HG02623 (cell line): ENCODE results near the gene PHOSPHO2.

Experiments used
- ATAC-seq: cut with Tn5 transposase; IDR thresholded peaks from one replicate; pipeline ENCODE4 v1.9.1; 2021; ENCODE audit warnings: moderate library complexity; ENCODE audit not compliant: unreplicated experiment

Gene PHOSPHO2

DNA sequence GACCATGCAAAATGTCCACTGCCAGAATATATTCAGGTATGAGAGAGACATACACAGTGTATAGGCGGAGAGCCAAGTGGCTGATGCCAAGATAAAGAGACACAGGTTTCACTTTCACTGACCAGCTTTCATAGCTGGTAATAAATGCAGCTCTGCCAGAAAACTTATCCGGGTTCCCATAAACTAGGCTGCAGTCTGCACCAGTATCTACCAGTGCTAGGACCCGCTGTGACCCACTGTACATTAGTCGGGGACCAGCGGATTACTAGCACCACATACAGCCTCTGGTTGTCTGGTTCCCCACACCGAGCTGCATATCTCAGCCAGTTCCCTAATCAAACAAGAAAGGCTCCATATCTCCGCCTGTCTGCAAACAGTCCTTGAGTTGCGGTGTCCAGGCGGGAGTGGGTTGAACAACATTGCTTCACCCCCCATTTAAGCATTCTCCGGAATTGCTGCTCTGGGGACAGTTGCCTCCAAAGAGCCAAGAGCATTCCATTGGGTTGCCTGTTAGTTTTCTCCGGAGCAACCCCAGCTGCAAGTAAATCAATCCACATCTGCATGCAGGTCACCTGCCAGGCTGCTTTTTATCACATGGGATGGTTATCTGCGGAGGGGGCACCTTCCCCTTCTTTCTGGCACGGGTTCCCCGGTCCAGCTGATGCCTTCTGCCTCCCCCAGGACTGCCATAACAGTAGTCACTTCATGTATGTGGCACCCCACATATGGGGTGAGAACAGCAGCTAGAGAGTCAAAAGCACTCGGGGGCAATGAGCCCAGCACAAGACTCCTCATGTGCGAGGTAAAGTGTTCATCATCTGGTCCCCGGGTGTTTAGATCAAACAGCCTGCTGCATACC lies 21.3 kb downstream of the PHOSPHO2 start:
- no peak for ATAC-seq

DNA sequence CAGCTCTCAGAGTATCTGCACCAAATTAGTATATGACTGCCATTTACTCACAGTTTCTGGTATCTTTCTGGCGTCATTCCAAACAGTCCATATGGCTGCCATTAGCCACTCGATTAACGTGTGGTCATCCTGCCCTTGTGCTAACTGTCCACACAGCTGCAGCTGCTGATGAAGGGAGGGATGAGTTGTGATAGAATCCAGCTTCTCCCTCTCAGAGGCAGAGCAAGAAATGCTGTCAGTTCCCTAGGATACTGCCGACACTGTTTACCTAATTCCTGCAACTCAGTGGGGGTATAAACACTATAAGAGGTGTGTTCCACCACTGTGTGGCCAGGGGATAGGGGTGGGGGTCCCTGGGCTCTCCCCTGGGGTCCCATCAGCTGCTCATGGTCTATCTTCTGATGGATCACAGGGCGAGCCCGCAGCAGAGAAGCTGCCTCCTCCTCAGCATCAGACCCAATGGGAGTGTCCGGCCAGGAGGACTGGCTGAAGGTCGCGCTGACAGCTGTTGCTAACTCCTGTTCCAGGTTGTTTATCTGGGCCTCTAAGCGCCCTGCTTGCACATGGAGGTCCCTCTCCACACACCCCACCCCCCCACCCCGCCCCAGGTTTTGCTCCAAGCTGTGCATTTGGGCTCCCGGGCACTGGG lies 22.1 kb downstream of the PHOSPHO2 start:
- no peak for ATAC-seq

DNA sequence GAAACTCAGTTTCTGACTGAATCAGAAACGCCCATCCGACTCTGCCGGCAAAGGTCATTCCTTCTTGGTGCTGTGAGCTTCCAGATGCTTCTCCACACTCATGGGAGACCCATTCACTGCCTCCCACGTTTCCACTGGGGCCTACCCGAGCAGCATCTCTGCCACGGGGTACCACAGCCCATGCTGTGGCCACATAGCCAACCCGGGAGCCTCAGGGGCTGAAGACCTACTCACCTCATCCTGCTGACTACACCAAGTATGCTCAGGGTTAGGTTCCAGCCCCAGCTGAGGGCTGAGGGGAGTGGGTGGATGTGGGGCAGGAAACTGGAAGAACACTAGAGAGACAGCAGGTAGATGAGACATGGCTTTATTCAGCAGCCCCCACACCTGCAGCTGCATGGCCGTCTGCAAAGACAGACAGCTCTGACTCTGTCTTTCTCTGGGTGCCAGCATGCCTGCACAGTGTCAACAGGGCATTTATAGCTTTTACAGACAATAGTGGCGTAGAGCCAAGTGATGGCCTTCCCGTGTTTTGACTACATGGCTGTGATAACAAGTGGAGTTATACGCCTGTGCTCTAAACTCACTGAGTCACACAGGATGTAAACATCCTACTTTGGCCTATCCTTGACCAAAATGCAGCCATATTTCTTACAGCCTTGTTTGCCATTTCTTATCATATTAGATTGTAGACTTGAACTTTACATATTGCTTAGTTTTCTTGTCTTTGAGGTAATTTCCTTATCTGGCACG lies 22.8 kb downstream of the PHOSPHO2 start:
- no peak for ATAC-seq

DNA sequence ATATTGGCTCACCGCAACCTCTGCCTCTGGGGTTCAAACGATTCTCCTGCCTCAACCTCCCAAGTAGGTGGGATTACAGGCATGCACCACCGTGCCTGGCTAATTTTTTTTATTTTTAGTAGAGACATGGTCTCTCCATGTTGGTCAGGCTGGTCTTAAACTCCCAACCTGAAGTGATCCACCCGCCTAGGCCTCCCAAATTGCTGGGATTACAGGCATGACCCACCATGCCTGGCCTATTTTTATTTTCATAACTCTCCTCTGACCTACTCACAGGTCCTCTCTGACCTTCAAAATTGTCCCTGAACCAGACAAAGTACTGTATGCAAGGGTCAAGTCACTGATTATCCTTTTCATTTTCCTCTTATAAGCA lies 23.4 kb downstream of the PHOSPHO2 start:
- ATAC-seq: no peak

DNA sequence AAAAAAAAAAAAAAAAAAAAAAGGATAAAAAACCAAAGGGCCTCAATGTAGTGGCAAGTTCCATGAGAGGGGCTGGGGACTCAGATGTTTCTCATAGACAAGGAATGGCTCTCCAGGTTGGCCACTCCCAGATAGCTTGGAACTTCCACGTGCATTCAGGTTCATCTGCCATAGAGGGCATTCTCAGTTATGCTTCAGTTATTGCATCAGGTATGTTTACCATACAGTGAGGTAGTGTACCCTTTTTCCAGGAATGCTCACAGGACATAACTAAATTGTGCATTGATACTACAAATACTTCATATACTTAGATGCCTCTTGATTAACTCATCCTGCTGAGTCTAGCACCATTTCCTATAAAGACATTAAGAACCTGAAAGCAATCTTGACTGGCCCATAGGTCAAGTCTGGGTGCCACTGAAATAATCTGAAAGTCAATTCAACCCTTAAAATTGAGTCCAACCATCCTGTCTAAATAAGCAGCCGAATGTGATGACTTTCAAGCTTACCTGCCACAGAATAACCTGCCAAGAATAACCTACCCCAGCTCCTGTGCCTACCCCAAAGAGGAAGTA lies 24.7 kb downstream of the PHOSPHO2 start:
- no peak for ATAC-seq

DNA sequence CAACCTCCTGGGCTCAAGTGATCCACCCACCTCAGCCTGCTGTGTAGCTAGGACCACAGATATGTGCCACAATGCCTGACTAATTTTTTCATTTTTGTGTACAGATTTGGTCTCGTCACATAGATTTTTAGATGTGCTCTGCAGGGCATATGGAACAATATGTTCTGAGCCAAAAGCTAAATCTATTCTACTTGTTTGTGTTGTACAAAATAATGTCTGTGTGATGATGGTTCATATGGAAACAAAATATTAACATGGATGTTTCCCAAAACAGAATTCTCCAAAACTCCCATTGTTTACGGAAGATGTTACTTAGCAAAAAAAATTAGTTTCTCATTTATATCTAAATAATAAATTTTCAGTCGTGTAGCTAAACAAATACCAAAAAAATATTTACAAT lies 26.7 kb downstream of the PHOSPHO2 start:
- ATAC-seq: no peak

DNA sequence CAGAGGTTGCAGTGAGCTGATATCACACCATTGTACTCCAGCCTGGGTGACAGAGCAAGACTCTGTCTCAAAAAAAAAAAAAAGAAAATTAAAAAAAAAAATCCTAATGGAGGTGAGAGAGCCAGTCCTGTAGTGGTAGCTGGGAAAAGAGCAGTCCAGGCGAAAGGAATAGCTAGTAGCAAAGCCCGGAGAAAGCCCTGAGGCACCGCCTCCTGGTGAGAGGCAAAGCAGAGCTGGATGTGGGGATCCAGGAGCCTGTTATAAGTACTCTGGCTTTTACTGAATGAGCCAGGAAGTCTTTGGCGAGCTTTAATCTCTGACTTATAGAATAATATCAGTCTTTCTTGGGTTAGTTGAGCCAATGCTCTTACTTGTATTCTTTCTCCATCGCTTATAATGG lies 32.8 kb downstream of the PHOSPHO2 start:
- ATAC-seq: no peak

DNA sequence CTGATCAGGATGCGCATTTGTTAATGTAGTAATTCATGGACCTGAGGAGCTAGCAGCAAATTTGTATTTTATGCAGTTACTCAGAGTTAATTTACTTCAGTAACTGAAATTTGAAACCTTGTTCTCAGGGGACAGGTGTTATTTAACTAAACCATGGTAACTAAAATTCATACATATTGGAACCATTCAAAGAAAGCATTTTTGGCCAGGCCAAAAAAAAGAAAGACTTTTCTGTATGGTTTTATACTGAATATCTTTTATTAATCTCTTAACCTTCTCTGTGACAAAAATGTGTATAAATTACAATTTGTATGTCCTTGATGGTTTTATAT lies 35.0 kb downstream of the PHOSPHO2 start:
- no peak for ATAC-seq

DNA sequence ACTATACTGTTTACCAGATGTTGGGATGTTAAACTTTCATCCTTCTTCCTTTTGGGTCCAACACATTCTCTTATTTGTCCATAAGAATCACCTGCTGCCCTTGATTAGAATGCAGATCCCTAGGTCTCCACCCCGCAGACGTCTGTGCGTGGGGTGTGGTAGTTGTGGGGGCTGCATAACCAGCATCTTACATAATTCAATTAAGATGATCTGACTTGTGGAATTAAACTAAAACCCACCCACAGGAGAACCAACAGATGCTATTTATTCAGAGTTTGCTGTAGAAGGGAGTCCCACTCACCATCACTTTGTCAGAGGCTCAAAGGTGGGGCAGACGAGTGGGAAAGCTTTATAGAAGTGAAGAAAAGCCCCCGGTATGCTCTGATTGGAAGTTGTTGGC lies 37.8 kb downstream of the PHOSPHO2 start:
- no peak for ATAC-seq

DNA sequence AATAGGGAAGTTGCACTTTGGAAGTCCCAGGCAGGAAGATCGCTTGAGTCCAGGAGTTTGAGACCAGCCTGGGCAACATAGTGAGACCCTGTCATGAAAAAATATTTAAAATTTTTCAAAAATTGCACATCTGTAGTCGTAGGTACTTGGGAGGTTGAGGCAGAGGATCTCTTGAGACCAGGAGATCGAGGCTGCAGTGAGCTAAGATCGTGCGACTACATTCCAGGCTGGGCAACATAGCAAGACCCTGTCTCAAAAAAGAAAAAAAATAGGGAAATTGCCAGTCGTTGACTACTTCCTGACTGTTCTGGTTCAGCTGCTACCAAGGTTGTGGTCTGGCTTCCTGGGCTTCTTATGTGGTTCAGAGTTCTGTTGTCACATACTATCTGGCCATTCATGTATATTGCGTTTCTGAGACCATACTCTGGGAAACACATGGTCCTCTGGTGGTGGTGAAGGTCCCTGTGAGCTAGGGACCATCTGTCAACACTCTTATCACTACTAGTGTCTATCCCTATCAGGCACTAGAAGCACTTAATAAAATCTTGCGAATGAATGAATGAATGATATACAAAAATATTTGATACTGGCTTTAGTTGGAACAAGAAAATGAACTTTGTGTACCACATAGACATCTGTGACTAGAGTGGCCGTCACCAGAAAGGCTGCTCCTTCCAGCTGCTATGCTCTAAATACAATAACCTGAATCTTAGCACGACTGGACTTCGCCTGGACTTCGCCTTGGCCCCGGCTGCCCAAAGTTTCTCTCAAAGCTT lies 38.5 kb downstream of the PHOSPHO2 start:
- no peak for ATAC-seq

DNA sequence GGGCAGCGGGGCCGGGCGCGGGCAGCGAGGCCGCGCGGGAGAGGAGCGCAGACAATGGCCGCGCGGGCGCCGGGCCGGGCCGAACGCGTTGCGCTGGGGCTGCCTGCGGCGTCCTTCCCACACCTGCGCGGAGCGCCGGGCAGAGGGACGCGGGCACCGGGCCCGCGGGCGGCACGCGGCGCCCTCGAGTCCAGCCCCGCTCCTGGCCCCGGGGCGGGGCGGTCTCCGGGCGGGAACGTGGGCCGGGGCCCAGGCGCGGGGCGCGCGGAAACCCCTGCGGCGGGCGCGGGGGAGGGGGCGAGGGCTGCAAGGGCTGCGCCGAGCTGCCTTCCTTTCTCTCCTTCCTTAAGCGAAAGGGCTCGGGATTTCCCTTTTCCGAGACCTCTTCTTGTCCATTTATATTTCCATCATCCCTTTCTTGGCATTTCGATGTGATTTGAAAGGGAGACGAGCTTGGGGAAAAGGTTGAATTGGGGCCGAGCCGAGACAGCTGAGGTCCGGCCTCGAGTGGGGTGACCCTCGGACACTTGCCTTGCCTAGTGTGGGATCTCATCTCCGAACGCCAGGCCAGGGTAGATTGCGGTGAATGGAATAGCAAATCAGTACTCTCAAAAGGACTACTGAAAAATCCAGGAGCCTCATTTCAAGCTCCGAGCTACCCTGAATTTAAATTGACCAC lies 40.0 kb downstream of the PHOSPHO2 start:
- ATAC-seq: peak; percentile 33

DNA sequence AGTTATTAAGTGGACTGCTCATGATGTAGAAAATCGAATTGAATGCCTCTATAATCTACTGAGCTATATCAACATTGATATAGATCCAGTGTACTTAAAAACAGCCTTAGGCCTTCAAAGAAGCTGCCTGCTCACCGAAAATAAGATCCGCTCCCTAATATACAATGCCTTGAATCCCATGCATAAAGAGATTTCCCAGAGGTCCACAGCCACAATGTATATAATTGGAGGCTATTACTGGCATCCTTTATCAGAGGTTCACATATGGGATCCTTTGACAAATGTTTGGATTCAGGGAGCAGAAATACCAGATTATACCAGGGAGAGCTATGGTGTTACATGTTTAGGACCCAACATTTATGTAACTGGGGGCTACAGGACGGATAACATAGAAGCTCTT lies 41.4 kb downstream of the PHOSPHO2 start:
- ATAC-seq: no peak

DNA sequence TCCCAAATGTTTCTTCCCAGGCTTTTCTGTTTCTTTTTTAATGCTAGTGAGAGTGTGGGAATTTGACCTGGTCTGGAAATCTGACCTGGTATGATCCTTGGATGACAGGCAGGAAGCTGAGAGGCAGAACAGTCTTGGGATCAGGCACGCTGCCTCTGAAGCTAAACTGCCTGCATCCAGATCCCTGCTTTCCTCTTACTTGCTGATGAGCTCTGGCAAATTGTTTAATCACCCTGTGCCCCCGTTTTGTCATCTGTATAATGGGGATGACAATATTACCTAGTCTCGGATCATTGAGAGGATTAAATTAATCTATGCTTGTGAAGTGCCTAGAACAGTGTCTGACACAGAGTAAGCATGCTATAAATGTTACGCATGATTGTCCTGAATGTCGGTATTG lies 42.6 kb downstream of the PHOSPHO2 start:
- ATAC-seq: no peak

DNA sequence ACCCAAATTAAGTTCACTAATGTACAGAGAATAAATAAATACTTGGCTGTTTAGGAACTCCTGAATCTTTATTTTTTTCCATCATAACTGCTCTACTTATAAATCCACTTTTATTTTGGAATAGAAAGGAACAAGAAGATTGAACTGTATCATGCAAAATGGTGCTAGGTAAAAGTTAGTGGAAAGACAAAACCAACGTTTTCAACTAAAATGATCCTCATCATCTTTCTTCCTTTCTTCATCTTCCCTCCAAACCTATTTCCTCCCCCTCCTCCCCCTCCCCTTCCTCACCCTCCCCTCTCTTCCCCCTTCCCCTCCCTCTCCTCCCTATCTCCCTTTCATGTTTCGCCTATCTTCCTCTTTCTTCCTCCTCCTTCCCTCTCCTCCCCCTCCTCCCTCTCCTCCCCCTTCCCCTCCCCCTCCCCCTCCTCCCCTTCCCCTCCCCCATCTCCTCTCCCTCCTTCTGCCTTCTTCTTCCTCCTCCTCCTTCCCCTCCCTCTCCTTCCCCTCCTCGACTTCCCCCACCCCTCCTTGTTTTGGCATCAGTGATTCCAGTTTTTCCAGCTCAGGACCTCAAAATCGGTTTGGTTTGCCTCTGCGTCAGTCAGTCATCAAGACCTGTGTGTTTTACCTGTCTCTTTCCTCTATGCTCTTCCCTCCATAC lies 44.4 kb downstream of the PHOSPHO2 start:
- ATAC-seq: no peak

DNA sequence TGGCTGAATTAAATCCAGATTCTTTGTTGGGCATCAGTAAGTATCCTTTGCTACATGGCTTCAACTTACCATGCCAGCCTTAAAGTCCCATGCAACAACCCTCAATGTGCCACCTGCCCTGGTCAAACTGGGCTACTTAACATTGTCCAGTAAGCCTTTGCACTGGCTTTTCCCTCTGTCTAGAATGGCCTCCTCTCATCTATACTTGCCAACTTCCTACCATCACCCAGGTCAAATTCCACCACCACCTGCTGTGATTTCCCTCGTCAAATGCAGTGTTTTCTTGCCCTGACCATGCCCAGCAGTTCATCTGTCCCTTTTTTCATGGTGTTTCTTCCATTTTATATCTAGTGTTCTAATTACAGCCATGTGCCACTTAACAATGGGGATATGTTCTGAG lies 45.1 kb downstream of the PHOSPHO2 start:
- no peak for ATAC-seq

DNA sequence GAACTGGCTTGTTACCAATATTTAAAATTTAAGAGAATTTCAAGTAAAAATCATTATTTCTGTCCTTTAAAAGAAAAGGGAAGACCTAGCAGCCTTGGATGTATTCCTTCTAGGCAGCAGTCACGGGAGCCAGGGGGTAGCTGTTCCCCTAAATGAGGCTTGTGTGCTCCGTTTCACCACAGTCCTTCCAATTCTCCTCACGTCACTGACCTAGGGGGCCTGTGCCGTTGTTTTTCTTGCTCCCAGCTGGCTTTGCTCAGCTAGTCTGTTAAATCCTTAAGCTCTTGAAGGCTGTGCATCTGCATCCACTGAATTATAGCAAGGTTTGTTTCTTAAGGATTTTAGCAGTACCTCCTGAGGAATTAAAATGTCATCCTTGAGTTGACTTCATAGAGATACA lies 49.3 kb downstream of the PHOSPHO2 start:
- ATAC-seq: no peak

DNA sequence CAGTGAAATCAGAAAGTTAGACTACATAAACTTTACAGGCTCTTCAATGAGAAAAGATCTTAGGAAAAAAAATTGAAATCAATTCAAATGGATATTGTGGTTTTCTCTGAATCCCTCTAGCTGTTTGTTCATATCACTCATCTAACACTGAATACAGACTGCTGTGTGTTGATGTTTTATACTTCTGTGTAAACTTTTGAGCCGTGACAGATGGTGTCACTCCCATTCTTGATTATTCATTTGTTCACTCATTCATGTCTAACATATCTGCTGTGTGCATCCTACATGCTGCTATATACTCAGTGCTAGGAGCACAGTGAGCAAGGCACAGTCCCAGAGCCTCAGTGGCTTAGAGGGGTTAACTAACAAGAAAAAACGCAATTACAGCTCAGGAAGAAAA lies 52.0 kb downstream of the PHOSPHO2 start:
- ATAC-seq: no peak

DNA sequence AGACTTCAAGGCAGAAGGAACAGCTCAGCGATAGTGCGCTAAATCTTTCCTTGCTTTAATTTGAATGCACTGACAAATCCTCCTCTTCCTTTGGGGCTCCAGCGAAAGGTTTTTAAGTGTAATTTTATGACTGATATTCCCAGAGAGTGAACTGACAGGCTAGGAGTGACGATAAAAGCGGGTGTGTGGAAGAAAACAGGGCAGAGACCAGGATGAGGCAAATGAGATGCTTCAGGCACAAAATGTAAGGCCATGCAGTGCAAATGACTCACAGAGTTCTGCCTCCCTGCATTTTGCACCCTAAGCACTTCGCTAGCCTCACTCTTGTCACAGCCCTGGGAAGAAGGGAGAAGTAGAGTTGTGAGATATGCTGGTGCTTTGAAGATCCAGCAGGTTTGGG lies 54.0 kb downstream of the PHOSPHO2 start:
- ATAC-seq: no peak
